ENCODE data around the gene SFTPD. TPM values are rescaled to one million over a fixed set of nuclear protein-coding genes. Genes with fewer than 3 reads are reported as not detected.
A peak's percentile ranks its signal among the peaks of the same experiment; 100 is the strongest.

SFTPD gene
- total RNA-seq, 1 donor from 2014 or later: not detected

GRCh38 chr10:79942261-79943185 lies 6.4 kb downstream of the SFTPD start:
- no peak overlapping the region for H3K4me3 Mint-ChIP-seq

GRCh38 chr10:79941585-79942210 lies 7.2 kb downstream of the SFTPD start:
- H3K27me3 Mint-ChIP-seq (ENCODE audit: low read depth): peaks cover 2% of the 10 kb centered on the region
- no peaks in the 10 kb centered on the region for H3K36me3 Mint-ChIP-seq (ENCODE audit: low read depth)
- no peak overlapping the region for H3K27ac Mint-ChIP-seq (ENCODE audit: unreplicated experiment)
- no peak for TF ChIP-seq CTCF (conservative IDR thresholded peaks at IDR 0.05)
- H3K9me3 Mint-ChIP-seq: no peaks in the 10 kb centered on the region
- no peak overlapping the region for H3K4me3 Mint-ChIP-seq
- DNase-seq (ENCODE audit: low read depth, low spot score): no peak
- H3K4me1 Mint-ChIP-seq: no peaks in the 10 kb centered on the region

More at GRCh38 chr10:79942261-79943185, 6.4 kb downstream of the SFTPD start:
- no peak for TF ChIP-seq CTCF (conservative IDR thresholded peaks at IDR 0.05)
- Mint-ChIP-seq H3K9me3 (no peaks in the 10 kb centered on the region), H3K27me3 (ENCODE audit: low read depth) (peaks cover 2% of the 10 kb centered on the region), H3K4me1 (no peaks in the 10 kb centered on the region), H3K27ac (ENCODE audit: unreplicated experiment) (no peak overlapping the region), H3K36me3 (ENCODE audit: low read depth) (no peaks in the 10 kb centered on the region)
- no peak for DNase-seq (ENCODE audit: low read depth, low spot score)

- H3K4me3 Mint-ChIP-seq: no peak overlapping the region
- H3K36me3 Mint-ChIP-seq (ENCODE audit: low read depth): no peaks in the 10 kb centered on the region
- H3K4me1 Mint-ChIP-seq: no peaks in the 10 kb centered on the region
- H3K27ac Mint-ChIP-seq (ENCODE audit: unreplicated experiment): no peak overlapping the region
- no peaks in the 10 kb centered on the region for H3K27me3 Mint-ChIP-seq (ENCODE audit: low read depth)
- no peaks in the 10 kb centered on the region for H3K9me3 Mint-ChIP-seq
- TF ChIP-seq CTCF (conservative IDR thresholded peaks at IDR 0.05): no peak
- no peak for DNase-seq (ENCODE audit: low read depth, low spot score)
These were observed 7.8 kb downstream of the SFTPD start for GRCh38 chr10:79941146-79941545.

- Mint-ChIP-seq H3K36me3 (ENCODE audit: low read depth) (no peaks in the 10 kb centered on the region), H3K27me3 (ENCODE audit: low read depth) (no peaks in the 10 kb centered on the region), H3K9me3 (no peaks in the 10 kb centered on the region), H3K27ac (ENCODE audit: unreplicated experiment) (peak overlapping the region; percentile 19), H3K4me1 (no peaks in the 10 kb centered on the region), H3K4me3 (no peak overlapping the region)
- DNase-seq (ENCODE audit: low read depth, low spot score): no peak
- TF ChIP-seq CTCF (conservative IDR thresholded peaks at IDR 0.05): no peak
These were observed 8.5 kb downstream of the SFTPD start for GRCh38 chr10:79940431-79940830.

GRCh38 chr10:79939969-79940368 lies 8.9 kb downstream of the SFTPD start:
- H3K27ac Mint-ChIP-seq (ENCODE audit: unreplicated experiment): no peak overlapping the region
- no peaks in the 10 kb centered on the region for H3K36me3 Mint-ChIP-seq (ENCODE audit: low read depth)
- H3K4me1 Mint-ChIP-seq: no peaks in the 10 kb centered on the region
- no peaks in the 10 kb centered on the region for H3K9me3 Mint-ChIP-seq
- H3K4me3 Mint-ChIP-seq: no peak overlapping the region
- DNase-seq (ENCODE audit: low read depth, low spot score): no peak
- TF ChIP-seq CTCF (conservative IDR thresholded peaks at IDR 0.05): no peak
- no peaks in the 10 kb centered on the region for H3K27me3 Mint-ChIP-seq (ENCODE audit: low read depth)
